Stimulated activated CD4-positive, alpha-beta T cell treated with anti-CD3 and anti-CD28 coated beads, Interleukin-1b, Interleukin-23, amount 100 ng/mL, for 48 hours (primary cell): ENCODE data around the gene EIF3B.
"Not testable (repeated sequence)": the region's sequence is repeated elsewhere in the genome, so short reads cannot be mapped to it uniquely, and the experiment has no call there.

Source experiments
- DNase-seq: peaks from one replicate; pipeline ENCODE4 v3.0.0-alpha.2; 2020

EIF3B gene

DNA sequence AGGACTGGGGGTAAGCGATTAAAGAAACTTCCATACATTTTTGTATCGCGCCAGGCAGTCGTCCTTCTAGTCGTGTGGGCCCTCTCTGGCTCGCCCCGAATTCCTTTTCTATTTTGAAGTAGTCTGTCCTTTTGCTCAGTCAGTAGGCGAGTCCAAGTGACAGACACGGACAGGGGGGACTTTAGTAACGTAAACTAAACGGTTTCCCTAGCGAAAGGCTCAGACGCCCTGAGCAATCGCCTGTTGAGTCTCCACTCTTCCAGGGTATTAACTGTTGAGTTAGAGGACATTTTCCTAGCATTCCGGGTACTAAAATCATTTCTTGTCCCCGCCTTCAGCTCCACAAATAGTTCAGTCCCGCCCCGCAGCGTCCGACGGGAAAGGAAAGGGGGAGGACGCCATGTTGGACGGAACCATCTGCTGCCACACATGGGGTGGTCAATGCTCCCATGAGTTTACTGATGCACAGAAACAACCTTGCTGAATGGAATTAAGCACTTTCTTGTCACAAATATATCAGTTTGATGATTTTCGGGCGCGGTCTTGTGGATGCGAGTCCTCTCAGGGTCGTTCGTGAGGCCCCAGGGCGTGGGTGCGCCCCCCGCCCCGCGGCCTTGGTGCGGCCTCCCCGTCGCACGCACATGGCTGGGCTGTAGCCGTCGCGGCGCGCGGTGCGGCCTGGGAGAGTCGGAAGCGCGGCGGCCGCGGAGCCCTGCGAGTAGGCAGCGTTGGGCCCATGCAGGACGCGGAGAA lies at the start of gene EIF3B:
Gene EIF3B, plus strand, starts transcription at position 642 of the 753 bp plus-strand sequence. Its CDS starts 95 bp downstream, at position 737.
- DNase-seq: peak; percentile 89

DNA sequence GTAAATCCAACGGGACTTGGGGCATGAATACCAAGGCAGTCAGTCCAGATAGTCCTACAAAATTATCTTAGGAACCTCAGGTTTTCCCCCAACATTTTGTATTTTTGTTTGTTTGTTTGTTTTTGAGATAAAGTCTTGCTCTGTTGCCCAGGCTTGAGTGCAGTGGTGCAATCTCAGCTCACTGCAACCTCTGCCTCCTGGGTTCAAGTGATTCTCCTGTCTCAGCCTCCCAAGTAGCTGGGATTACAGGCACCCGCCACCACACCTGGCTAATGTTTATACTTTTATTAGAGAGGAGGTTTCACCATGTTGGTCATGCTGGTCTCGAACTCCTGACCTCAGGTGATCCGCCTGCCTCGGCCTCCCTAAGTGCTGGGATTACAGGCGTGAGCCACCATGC lies 49.4 kb upstream of the EIF3B start:
- not testable (repeated sequence) for DNase-seq

DNA sequence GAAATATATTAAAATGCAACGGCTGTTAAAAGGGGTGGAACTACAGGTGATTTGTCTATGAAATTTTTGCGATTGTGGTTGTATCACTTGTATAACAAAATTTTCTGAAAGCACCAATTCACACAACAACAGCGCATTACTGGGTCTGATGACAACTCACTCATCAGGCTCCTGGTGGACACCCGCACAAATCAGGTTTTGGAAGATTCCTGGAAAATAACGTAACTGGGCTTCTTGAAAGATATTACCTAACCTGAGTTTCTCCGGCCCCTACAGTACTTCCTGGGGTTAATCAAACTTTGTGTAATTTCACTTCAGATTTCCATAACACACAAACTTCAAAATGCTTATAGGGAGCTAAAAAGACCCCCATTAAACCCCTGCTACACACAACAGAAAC lies 47.9 kb upstream of the EIF3B start:
- DNase-seq: no peak

DNA sequence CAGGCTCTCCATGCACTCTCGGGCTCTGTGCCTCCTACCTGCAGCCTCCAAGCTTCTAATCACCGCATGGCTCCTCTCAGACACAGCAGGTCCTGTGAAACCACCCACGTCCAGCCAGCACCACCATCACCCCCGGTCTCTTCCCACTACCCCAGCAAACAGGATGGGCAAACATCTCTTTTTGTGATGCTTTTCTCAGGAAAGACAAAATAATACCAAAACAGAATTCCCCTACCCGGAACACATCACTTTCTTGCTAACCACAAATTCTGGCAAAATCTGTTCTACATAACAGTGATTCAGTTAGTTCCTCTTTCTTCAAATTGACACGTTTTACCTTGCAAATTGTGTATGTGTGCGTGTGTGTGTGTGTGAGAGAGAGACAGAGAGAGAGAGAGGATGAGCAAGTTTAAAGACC lies 46.9 kb upstream of the EIF3B start:
- no peak for DNase-seq

DNA sequence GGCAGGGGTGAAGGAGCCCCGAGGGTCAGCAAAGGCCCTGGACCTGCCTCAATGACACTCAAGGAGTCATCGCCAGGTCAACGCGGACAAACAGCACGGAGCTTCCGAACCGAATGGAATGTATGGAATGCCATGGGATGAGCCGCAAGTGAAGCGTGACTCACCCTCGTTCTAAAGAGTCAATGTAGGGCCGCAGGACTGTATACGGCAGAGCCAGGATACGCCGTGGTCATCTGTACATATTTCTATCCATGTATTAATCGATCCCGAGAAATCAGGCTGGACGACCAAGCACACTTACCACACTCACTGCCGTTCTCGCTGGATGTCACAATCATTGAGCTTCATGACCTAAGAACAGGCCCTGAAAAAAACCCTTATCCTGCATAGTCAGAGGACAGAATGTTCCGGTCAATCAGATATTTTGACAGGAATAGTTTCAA lies 44.7 kb upstream of the EIF3B start:
- no peak for DNase-seq

DNA sequence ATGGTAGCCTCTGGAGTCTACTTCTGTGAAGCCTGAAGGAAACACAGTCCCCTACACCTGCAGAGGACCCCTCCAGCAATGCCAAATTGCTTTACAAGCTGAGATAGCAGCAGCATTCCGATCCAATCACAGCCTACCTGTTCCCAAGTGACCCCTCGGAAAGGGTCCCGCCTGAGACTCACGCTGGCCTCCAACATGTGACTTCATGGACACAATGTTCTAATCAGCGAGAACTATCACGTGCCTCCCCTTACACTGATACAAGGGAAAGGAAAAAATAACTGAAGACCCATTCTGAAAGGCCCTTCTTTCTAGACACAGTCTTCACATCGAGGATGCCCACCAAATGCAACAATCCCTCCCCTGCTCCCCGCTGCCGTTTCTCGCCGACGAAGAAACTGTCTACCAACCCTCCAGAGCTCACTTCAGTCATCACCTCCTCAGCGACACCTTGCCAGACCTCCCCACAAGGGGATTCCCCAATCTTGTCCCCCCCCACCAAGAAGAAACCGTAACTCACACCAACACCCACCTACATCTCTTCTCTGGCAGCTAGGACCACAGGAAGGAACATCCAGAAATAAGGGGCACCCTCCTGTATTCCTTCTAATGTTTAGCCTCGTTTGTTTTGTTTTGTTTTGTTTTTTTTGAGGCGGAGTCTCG lies 42.2 kb upstream of the EIF3B start:
- no peak for DNase-seq

DNA sequence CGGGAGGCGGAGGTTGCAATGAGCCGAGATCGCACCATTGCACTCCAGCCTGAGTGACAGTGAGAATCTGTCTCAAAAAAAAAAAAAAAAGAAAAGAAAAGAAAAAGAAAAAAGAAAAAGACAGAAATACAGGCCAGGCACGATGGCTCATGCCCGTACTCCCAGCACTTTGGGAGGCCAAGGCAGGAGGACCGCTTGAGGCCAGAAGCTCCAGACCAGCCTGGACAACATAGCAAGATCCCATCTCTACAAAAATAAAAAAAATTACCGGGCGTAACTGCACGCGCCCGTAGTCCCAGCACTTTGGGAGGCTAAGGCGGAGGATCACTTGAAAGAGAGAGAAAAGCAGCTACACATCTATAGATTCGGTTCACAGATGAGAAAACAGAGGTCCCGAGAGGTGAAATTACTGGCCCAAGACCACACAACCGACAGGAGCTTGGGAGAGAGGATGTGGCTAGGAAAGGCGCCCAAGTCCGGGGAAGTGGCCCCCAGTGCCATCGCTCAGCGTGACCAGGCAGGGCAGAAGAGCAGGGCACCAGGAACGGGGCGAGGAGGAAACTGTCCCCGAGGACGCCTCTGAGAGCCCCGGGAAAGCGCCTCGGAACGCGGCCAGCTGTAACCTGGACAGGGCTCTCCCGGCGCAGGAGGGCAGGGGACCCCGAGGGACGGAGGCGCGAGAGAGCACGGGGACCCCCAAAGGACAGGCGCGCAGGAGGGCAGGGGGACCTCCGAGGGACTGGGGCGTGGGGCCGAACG lies 41.0 kb upstream of the EIF3B start:
- DNase-seq: no peak

DNA sequence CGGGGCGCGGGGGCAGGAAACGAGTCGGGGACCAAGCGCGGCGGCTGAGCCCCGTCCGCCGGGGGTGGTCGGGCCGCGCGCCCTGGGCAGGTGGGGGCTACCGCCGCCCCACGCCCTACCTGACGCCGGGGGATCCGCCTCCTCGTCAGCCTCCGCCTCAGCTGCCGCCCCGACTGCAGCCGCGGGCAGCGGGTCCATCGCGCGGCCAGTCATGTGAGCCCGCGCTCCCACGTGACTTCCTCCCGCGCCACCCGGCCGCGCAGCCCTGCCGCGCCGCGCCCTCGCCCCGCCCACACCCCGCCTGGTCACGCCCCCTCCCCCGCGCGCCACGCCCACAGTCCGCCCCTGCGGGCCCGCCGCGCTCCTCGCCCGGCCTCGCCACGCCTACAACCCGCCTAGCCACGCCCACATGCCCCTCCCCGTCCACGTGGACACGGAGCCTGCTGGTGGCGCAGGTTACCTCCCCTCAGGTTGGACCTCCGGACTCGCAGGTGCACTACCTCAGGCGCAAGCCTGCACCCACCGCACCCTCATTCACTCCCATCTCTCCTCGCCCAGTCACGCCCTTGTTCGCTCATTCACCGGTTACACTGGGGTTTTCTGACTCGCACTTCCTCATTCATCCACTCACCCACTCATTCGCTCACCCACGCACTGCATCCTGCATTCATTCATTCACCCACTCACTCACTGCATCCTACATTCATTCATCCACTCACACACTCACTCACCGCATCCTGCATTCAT lies 40.2 kb upstream of the EIF3B start, which contains the start of gene SNX8:
Gene SNX8, minus strand, starts transcription at position 233 of the 747 bp plus-strand sequence. Its CDS starts 20 bp downstream, at position 213.
- DNase-seq: peak; percentile 96

DNA sequence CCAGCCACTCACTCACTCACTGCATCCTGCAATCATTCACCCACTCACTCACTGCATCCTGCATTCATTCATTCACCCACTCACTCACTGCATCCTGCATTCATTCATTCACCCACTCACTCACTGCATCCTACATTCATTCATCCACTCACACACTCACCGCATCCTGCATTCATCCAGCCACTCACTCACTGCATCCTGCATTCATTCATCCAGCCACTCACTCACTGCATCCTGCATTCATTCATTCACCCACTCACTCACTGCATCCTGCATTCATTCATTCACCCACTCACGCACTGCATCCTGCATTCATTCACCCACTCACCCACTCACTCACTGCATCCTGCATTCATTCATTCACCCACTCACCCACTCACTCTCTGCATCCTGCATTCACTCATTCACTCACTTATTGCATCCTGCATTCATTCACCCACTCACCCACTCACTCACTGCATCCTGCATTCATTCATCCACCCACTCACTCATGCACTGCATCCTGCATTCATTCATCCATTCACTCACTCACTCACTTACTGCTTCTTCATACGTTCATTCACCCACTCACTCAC lies 39.6 kb upstream of the EIF3B start:
- not testable (repeated sequence) for DNase-seq

DNA sequence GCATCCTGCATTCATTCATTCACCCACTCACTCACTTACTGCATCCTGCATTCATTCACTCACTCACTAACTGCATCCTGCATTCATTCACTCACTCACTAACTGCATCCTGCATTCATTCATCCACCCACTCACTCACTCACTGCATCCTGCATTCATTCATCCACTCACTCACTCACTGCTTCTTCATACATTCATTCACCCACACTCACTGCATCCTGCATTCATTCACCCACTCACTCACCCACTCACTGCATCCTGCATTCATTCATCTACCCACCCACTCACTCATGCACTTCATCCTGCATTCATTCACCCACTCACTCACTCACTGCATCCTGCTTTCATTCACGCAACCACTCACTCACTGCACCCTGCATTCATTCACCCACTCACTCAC lies 38.8 kb upstream of the EIF3B start:
- no peak for DNase-seq

DNA sequence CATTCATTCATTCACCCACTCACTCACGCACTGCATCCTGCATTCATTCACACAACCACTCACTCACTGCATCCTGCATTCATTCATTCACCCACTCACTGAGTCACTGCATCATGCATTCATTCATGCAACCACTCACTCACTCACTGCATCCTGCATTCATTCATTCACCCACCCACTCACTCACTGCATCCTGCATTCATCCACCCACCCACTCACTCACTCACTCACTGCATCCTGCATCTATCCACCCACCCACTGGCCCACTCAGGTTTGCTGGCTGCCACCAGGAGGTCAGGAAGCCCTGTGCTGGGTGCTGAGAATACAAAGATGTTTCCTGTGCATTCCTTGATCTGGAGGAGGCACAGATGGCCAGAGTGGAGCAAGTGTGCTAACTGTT lies 38.0 kb upstream of the EIF3B start:
- no peak for DNase-seq

DNA sequence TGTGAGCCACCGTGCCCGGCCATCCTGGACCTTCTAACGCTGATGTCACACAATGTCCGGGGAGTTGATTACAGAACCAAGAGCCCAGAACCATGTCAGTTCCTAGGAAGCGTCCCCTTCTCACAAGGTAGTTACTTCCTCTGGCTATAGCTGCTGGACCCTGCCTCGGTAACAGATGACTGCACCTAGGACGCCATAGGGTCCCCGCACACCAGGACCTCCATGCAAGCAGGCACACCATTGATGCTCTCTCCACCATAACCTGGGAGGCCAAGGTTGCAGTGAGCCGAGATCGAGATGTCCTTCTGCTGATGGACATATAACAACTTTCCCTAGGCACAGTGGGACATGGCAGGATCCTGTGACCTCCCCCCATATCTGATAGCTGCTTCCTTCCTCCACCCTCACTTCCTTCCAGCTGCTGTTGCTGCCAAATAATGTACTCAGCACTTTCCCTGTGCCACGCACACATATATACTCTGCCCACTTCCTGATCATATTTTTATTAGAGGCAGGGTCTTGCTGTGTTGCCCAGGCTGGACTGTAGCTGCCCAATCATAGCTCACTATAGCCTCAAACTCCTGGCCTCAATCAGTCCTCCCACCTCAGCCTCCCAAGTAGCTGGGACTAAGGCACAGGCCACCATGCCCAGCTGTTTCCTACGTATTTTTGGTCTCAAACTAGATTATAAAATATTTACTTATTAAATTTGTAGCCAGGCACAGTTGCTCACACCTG lies 36.9 kb upstream of the EIF3B start:
- no peak for DNase-seq

DNA sequence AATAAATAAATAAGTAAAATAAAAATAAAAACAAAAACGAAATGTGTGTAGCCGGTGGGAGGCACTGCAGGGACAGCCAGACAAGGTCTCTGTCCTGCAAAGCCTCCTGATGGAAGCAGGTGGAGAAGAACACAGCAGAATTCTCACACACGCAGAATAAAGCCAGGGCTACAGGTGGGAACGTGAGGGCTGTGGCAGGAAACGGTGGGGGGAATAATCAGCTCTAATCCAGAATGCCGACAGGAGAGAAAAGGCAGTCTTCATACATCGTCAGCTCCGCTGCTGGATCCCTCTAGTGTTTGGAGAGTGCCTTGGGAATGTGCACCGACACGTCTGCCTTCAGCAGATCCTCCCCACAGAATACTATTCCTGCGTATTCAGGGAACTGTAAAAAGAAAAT lies 33.6 kb upstream of the EIF3B start:
- no peak for DNase-seq

DNA sequence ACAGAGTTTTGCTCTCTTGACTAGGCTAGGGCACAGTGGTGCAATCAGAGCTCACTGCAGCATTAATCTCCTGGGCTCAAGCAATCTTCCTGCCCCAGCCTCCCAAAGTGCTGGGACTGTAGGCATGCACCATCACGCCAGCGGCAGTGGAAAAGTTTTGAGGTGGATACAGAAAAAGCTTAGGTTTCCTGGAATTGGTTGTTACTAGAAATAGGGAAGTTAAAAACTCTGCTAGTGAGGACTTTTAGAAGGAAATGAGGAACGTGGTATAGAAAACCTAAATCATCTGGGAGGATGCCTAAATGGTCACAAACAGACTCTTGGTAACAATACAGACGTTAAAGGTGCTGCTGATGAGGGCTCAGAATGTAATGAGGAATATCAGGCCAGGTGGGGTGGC lies 29.5 kb upstream of the EIF3B start:
- DNase-seq: no peak

DNA sequence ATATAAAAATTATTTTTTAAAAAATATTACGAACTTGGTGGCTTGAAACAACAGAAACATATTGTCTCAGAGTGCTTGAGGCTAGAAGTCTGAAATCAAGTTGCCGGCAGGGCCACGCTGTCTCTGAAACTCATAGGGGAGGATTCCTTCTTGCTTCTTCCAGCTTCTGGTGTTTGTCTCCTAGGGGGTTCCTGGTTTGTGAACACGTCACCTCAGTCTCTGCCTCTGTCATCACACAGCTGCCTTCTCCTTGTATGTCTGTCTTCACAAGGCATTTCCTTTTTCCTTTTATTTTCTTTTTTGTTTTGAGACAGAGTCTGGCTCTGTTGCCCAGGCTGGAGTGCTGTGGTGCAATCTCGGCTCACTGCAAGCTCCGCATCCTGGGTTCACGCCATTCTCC lies 27.7 kb upstream of the EIF3B start:
- DNase-seq: no peak

DNA sequence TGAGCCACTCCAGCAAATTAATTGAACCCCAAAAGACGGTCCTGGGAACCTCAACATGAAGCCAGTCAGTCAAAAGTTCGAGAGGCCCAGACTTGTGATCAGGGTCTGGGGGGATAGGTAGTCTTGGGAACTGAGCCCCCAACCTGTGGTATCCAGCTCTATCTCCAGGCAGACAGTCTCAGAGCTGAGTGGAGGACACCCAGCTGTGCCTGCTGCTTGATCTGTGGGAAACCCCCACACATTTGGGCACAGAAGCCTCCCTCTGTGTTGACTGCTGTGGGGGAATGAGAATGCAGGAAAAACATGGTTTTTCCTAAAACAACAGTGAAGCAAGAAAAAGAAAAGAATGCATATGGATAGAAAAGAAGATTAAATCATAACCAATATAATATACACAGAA lies 24.1 kb upstream of the EIF3B start:
- DNase-seq: no peak

DNA sequence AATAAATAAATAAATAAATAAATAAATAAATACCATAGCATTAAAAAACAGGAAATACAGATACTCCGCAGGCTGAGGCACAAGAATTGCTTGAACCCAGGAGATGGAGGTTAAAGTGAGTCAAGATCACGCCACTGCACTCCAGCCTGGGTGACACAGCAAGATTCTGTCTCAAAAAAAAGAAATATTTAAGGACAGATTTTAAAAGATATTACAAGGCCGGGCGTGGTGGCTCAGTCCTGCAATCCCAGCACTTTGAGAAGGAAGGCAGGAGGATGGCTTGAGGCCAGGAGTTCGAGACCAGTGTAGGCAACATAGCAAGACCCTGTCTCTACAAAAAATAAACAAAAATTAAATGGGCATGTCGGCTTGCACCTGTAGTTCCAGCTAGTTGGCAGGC lies 22.9 kb upstream of the EIF3B start:
- DNase-seq: no peak

DNA sequence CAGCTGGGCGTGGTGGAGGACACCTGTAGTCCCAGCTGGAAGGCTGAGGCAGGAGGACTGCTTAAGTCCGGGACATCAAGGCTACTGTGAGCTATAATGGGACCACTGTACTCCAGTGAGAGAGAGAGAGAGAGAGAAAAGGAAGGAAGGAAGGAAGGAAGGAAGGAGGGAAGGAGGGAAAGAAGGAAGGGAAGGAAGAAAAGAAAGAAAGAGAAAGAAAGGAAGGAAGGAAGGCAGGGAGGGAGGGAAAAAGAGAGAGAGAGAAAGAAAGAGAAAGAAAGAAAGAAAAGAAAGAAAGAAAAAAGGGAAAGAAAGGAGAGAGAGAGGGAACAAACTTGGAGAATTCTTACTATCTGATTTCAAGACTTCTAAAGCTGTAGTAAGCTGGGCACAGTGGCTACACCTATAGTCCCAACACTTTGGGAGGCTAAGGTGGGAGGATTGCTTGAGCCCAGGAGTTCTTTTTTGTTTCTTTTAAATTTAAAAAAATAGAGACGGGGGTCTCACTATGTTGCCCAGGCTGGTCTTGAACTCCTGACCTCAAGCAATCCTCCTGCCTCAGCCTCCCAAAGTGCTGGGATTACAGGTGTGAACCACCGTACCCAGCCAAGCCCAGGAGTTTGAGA lies 21.9 kb upstream of the EIF3B start:
- DNase-seq: not testable (repeated sequence)

DNA sequence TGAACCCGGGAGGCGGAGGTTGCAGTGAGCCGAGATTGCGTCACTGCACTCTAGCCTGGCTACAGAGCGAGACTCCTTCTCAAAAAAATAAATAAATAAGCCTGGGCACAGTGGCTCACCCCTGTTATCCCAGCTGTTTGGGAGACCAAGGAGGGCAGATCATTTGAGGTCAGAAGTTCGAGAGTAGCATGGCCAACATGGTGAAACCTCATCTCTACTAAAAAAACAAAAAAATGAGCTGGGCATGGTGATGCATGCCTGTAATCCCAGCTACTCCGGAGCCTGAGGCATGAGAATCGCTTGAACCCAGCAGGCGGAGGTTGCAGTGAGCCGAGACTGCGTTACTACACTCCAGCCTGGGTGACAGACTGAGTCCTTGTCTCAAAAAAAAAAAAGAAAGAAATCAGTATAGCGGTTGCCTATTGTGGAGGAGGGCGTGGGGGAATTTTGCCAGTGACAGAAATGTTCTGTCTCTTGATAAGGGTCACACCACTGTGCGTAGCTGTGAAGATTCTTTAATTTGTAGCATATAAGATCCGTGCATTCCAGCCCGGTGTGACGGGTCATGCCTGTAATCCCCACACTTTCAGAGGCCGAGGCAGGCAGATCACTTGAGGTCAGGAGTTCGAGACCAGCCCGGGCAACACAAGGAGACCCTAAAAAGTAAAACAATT lies 17.9 kb upstream of the EIF3B start:
- DNase-seq: no peak

DNA sequence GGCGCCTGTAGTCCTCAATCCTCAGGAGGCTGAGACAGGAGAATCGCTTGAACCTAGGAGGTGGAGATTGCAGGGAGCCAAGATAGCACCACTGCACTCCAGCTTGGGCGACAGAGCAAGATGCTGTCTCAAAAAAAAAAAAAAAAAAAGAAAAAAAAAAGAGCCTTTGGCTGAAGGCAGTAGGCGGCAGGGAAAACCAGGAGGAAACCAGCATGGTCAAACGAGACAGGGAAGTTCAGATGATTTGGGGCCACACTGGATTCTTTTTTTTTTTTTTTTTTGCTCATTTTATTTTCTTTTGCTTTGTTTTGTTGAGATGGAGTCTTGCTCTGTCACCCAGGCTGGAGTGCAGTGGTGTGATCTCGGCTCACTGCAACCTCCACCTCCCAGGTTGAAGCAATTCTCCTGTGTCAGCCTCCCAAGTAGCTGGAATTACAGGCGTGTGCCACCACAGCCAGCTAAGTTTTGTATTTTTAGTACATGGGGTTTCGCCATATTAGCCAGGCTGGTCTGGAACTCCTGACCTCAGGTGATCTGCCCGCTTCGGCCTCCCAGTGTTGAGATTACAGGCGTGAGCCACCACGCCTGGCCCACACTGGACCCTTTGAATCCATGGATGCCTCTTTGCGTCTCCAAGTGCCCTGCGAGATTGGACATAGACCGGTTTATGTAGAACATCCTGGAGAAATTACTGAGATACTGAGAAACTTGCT lies 7.1 kb upstream of the EIF3B start:
- not testable (repeated sequence) for DNase-seq
